GM23338 (cell line): ENCODE measurements around the gene MTA1. TPM values are rescaled to one million over a fixed set of nuclear protein-coding genes. Genes with fewer than 3 reads are reported as not detected.

Source experiments
- ATAC-seq: fragments of 200-7000 bp; cut with Tn5 transposase; 3 replicates; pipeline ENCODE4 v1.9.1; 2020
- DNase-seq: peaks from one replicate; pipeline ENCODE4 v3.0.0-alpha.2; 2015; ENCODE audit warnings: low spot score
- H2AFZ ChIP-seq: fragments of 200-600 bp; sonication (generic); 2 replicates; pipeline ENCODE4 v1.8.0; 2016; ENCODE audit warnings: antibody characterized with exemption, mild to moderate bottlenecking, moderate library complexity
- H3F3A ChIP-seq: fragments of 200-600 bp; sonication (generic); replicated peaks from 2 replicates; pipeline ENCODE4 v1.8.0; 2017; ENCODE audit warnings: antibody characterized with exemption, mixed run types, low read depth
- H3K27ac ChIP-seq: fragments of 200-600 bp; sonication (generic); 2 replicates; pipeline ENCODE4 v1.6.1; 2016; ENCODE audit warnings: low read depth
- H3K27me3 ChIP-seq: fragments of 200-600 bp; sonication (generic); 2 replicates; pipeline ENCODE4 v1.8.0; 2016; ENCODE audit warnings: mild to moderate bottlenecking, mixed run types, moderate library complexity; ENCODE audit not compliant: insufficient read depth
- H3K36me3 ChIP-seq: fragments of 200-600 bp; sonication (generic); 2 replicates; pipeline ENCODE4 v1.8.0; 2016; ENCODE audit warnings: mild to moderate bottlenecking; ENCODE audit not compliant: insufficient read depth
- H3K4me1 ChIP-seq: fragments of 200-600 bp; sonication (generic); 2 replicates; pipeline ENCODE4 v1.8.0; 2016; ENCODE audit warnings: mild to moderate bottlenecking, moderate library complexity; ENCODE audit not compliant: insufficient read depth
- H3K4me2 ChIP-seq: fragments of 200-600 bp; sonication (generic); 2 replicates; pipeline ENCODE4 v1.7.1; 2017; ENCODE audit warnings: mixed run types
- H3K4me3 ChIP-seq: fragments of 200-600 bp; sonication (generic); 2 replicates; pipeline ENCODE4 v1.6.1; 2016; ENCODE audit warnings: mixed run types
- H3K79me2 ChIP-seq: fragments of 200-600 bp; sonication (generic); replicated peaks from 2 replicates; pipeline ENCODE4 v1.8.0; 2017; ENCODE audit warnings: mild to moderate bottlenecking; ENCODE audit not compliant: insufficient read depth
- H3K9me2 ChIP-seq: fragments of 200-600 bp; sonication (generic); 2 replicates; pipeline ENCODE4 v1.8.0; 2017; ENCODE audit not compliant: insufficient read depth
- H4K20me1 ChIP-seq: fragments of 200-600 bp; sonication (generic); replicated peaks from 2 replicates; pipeline ENCODE4 v1.8.0; 2017; ENCODE audit warnings: mild to moderate bottlenecking; ENCODE audit not compliant: insufficient read depth
- H3K27ac Mint-ChIP-seq: 2 replicates; pipeline ENCODE4 v1.8.0; 2020; ENCODE audit warnings: inconsistent platforms, mild to moderate bottlenecking, moderate library complexity, mixed read lengths
- H3K27me3 Mint-ChIP-seq: 3 replicates; pipeline ENCODE4 v1.8.0; 2022; ENCODE audit warnings: low read depth, mild to moderate bottlenecking, moderate library complexity, mixed read lengths, inconsistent platforms; ENCODE audit not compliant: insufficient read depth, poor library complexity
- H3K36me3 Mint-ChIP-seq: 3 replicates; pipeline ENCODE4 v1.8.0; 2021; ENCODE audit warnings: low read depth, mild to moderate bottlenecking, inconsistent platforms, moderate library complexity, mixed read lengths
- H3K4me1 Mint-ChIP-seq: 3 replicates; pipeline ENCODE4 v1.8.0; 2020; ENCODE audit warnings: mild to moderate bottlenecking, inconsistent platforms, mixed read lengths
- H3K4me3 Mint-ChIP-seq: 3 replicates; pipeline ENCODE4 v1.8.0; 2021; ENCODE audit warnings: moderate library complexity, mild to moderate bottlenecking, inconsistent platforms, mixed read lengths
- H3K9me3 Mint-ChIP-seq: 3 replicates; pipeline ENCODE4 v1.8.0; 2020; ENCODE audit warnings: moderate library complexity, mild to moderate bottlenecking, inconsistent platforms, mixed read lengths
- CREB1 ChIP-seq: fragments of 250-450 bp; sonication (Bioruptor Pico); IDR thresholded peaks from 2 replicates; pipeline ENCODE4 v1.5.0; 2020; ENCODE audit warnings: low read depth, mild to moderate bottlenecking, moderate library complexity
- CTCF ChIP-seq, 2 experiments: fragments of 200-600 bp in 1 of 2; sonication (generic) in 1 of 2; conservative IDR thresholded peaks; 2 replicates each; pipeline versions ENCODE4 v1.5.1 to v1.6.1; 2016 to 2017; ENCODE audit warnings: antibody characterized with exemption in 2 of 2, low read depth in 2 of 2, mild to moderate bottlenecking in 2 of 2, moderate library complexity in 1 of 2
- EZH2phosphoT487 ChIP-seq: fragments of 200-600 bp; sonication (generic); IDR thresholded peaks from one replicate; pipeline ENCODE4 v1.8.1; 2018; ENCODE audit warnings: antibody characterized with exemption; ENCODE audit not compliant: unreplicated experiment
- JUNB ChIP-seq: IDR thresholded peaks from one replicate; pipeline ENCODE4 v1.6.1; 2016; ENCODE audit warnings: antibody characterized with exemption; ENCODE audit not compliant: unreplicated experiment
- NANOG ChIP-seq: IDR thresholded peaks from 2 replicates; pipeline ENCODE4 v1.6.1; 2016; ENCODE audit warnings: antibody characterized with exemption, borderline replicate concordance
- POLR2AphosphoS5 ChIP-seq: IDR thresholded peaks from 2 replicates; pipeline ENCODE4 v1.6.1; 2016; ENCODE audit warnings: antibody characterized with exemption, low read depth
- REST ChIP-seq: IDR thresholded peaks from one replicate; pipeline ENCODE4 v1.6.1; 2018; ENCODE audit warnings: antibody characterized with exemption; ENCODE audit not compliant: unreplicated experiment
- STAT1 ChIP-seq: IDR thresholded peaks from one replicate; pipeline ENCODE4 v1.6.1; 2016; ENCODE audit warnings: antibody characterized with exemption; ENCODE audit not compliant: unreplicated experiment
- ZNF114 ChIP-seq: fragments of 250-450 bp; sonication (Bioruptor Pico); IDR thresholded peaks from 2 replicates; pipeline ENCODE4 v1.5.0; 2020; ENCODE audit warnings: mild to moderate bottlenecking, moderate library complexity
- polyA plus RNA-seq: library from polyadenylated mRNA; unstranded; fragments of >200 nt; fragmentation: Nextera tagmentation; extraction: Ambion mirVana; gene quantifications from 2 replicates; pipeline ENCODE4 v1.2.1, GENCODE V29; 2016
- total RNA-seq: library from RNA; depleted of rRNA; stranded (reverse); fragments of >200 nt; shearing (Covaris generic); gene quantifications from 2 replicates; pipeline ENCODE4 v1.2.3, GENCODE V29; 2014
- TF ChIP-seq, protein P1 (sequence below): IDR thresholded peaks from 2 replicates; pipeline ENCODE4 v1.6.1; 2016; ENCODE audit warnings: antibody characterized with exemption

Gene MTA1
- total and polyA plus RNA-seq, 2 experiments from 2014 or later = 53.3 to 126 TPM

DNA sequence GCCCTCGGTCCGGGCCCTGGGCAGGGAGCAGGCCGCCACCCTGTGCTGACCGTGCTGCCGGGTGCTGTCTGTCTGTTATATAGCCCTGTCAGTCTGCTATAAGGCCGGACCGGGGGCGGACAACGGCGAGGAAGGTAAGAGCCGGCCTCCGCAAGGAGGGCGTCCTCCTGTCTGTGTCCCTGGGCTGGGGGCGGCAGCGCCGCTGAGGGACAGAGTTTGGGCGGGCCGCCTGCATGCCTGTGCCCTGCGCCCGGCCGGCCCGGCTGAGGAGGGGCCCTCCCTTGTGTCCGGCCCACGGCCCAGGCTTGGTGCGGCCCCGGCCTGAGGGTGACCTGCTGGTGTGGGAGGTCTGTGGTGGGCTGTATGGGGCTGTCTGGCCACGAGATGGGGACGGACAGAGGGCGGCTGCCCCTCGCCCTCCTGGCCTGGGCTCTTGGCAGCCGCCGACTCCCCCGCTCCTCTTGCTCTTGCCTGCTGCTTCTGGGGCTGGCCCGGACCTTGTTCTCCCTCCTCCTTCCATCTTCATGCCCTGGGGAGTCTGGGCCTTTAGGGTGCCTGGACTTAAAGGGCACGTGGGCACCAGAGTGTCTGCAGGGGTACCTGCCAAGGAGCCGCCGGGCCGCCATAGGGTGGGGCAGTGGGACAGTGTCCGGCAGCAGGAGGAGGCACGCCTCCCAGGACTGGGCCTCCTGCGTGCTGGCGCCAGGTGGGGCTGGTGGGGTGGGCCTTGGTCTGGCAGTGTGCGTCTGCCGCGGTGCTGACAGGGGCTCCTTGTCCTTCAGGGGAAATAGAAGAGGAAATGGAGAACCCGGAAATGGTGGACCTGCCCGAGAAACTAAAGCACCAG lies 29.9 kb downstream of the MTA1 start (continued):
- TF ChIP-seq, protein P1, sequence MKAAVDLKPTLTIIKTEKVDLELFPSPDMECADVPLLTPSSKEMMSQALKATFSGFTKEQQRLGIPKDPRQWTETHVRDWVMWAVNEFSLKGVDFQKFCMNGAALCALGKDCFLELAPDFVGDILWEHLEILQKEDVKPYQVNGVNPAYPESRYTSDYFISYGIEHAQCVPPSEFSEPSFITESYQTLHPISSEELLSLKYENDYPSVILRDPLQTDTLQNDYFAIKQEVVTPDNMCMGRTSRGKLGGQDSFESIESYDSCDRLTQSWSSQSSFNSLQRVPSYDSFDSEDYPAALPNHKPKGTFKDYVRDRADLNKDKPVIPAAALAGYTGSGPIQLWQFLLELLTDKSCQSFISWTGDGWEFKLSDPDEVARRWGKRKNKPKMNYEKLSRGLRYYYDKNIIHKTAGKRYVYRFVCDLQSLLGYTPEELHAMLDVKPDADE = no peak
- no peak for TF ChIP-seq NANOG
- TF ChIP-seq JUNB = no peak
- no peak for TF ChIP-seq EZH2phosphoT487
- TF ChIP-seq ZNF114 (CRISPR knock-in tag) = no peak
- no peak for TF ChIP-seq POLR2AphosphoS5
- TF ChIP-seq CREB1 (CRISPR knock-in tag) = no peak
- TF ChIP-seq REST = no peak
- TF ChIP-seq CTCF (conservative IDR thresholded peaks at IDR 0.05; ENCODE audit: low read depth in 2 of 2) = no peak

DNA sequence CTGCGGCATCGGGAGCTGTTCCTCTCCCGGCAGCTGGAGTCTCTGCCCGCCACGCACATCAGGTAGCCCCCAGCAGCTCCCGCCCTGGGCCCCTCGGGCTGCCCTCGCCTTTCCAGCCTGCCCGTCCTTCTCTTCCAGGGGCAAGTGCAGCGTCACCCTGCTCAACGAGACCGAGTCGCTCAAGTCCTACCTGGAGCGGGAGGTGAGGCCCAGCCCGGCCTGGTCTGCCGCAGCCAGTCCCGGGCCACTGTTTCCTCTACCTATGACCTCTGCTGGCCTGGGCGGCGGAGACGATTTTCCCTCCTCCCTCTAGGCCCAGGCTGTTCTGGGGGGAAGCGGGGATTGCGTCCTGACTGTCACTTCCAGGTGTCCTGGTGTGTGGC lies 30.5 kb downstream of the MTA1 start:
- ATAC-seq = no peak
- peaks cover 13% of the 10 kb centered on the region for H4K20me1 ChIP-seq
- H3K27me3 Mint-ChIP-seq = peaks cover 13% of the 10 kb centered on the region
- H3F3A ChIP-seq = 0 out of 2 replicates have a peak, but pooled peaks cover 10% of the 10 kb centered on the region
- H3K4me3 ChIP-seq = no peak overlapping the region
- no peak overlapping the region for H3K27ac ChIP-seq
- H3K9me2 ChIP-seq = no peaks in the 10 kb centered on the region
- H2AFZ ChIP-seq = no peak overlapping the region
- no peak for DNase-seq
- 0 out of 3 replicates have a peak, but pooled peaks cover 3% of the 10 kb centered on the region for H3K4me1 Mint-ChIP-seq
- peaks cover 5% of the 10 kb centered on the region; the same call in 1 of the 2 replicates for H3K79me2 ChIP-seq
- no peaks in the 10 kb centered on the region for H3K4me1 ChIP-seq
- H3K9me3 Mint-ChIP-seq = no peaks in the 10 kb centered on the region
- peaks cover 10% of the 10 kb centered on the region for H3K36me3 ChIP-seq
- no peaks in the 10 kb centered on the region for H3K27me3 ChIP-seq
- no peak overlapping the region for H3K4me3 Mint-ChIP-seq
- no peak overlapping the region for H3K27ac Mint-ChIP-seq
- peaks cover 43% of the 10 kb centered on the region for H3K36me3 Mint-ChIP-seq
- no peak overlapping the region for H3K4me2 ChIP-seq
- no peak for TF ChIP-seq CREB1 (CRISPR knock-in tag)
- no peak for TF ChIP-seq REST
- TF ChIP-seq EZH2phosphoT487 = no peak
- TF ChIP-seq, protein P1 = no peak
- TF ChIP-seq STAT1 = no peak
- TF ChIP-seq JUNB = no peak
